ENCODE results near the gene SNX11.

- TF ChIP-seq CTCF (IDR thresholded peaks at IDR 0.05; ENCODE audit: poor library complexity, severe bottlenecking) (peak; percentile 70), EP300 (conservative IDR thresholded peaks at IDR 0.05; ENCODE audit: poor library complexity, severe bottlenecking) (no peak), POLR2AphosphoS5 (IDR thresholded peaks at IDR 0.05) (no peak), EZH2 (IDR thresholded peaks at IDR 0.05; ENCODE audit: borderline replicate concordance, insufficient read depth, low read length, poor library complexity, severe bottlenecking) (no peak), RAD21 (conservative IDR thresholded peaks at IDR 0.05) (peak; percentile 69), REST (IDR thresholded peaks at IDR 0.05; ENCODE audit: borderline replicate concordance) (no peak), TAF1 (IDR thresholded peaks at IDR 0.05; ENCODE audit: low read depth) (no peak), SMC3 (conservative IDR thresholded peaks at IDR 0.05; ENCODE audit: poor library complexity) (peak; percentile 67), MXI1 (conservative IDR thresholded peaks at IDR 0.05; ENCODE audit: poor library complexity, severe bottlenecking) (no peak)
Observed at GRCh38 chr17:48131216-48131824, 23.8 kb downstream of the SNX11 start.

Measured in neural cell (in vitro differentiated cells).